Mesothelial cell of epicardium (in vitro differentiated cells): ENCODE data around the gene PTGER2. TPM values are rescaled to one million over a fixed set of nuclear protein-coding genes. Genes with fewer than 3 reads are reported as not detected.

ENCODE experiments used
- DNase-seq, 2 experiments: peaks; one replicate each; pipeline ENCODE4 v3.0.0; 2021; ENCODE audit warnings: low spot score in 2 of 2; ENCODE audit not compliant: unreplicated experiment in 2 of 2
- H3K27ac Mint-ChIP-seq: 2 replicates; pipeline ENCODE4 v1.8.0; 2021; ENCODE audit warnings: mixed read lengths
- H3K27me3 Mint-ChIP-seq: 2 replicates; pipeline ENCODE4 v1.8.0; 2021; ENCODE audit warnings: low read depth, mixed read lengths
- H3K36me3 Mint-ChIP-seq: 2 replicates; pipeline ENCODE4 v1.8.0; 2021; ENCODE audit warnings: mixed read lengths
- H3K4me1 Mint-ChIP-seq: 2 replicates; pipeline ENCODE4 v1.8.0; 2021; ENCODE audit warnings: mixed read lengths
- H3K4me3 Mint-ChIP-seq: 2 replicates; pipeline ENCODE4 v1.8.0; 2021; ENCODE audit warnings: mild to moderate bottlenecking, moderate library complexity, mixed read lengths
- H3K9me3 Mint-ChIP-seq: 2 replicates; pipeline ENCODE4 v1.8.0; 2021; ENCODE audit warnings: mixed read lengths
- total RNA-seq: library from RNA; stranded (reverse); gene quantifications from 3 replicates; pipeline ENCODE4 v1.2.1, GENCODE V29; 2021
- TF ChIP-seq, protein P1 (sequence below): fragments of 200-600 bp; sonication (generic); IDR thresholded peaks from one replicate; pipeline ENCODE4 v1.5.0; 2021; ENCODE audit warnings: antibody characterized with exemption; ENCODE audit not compliant: unreplicated experiment

PTGER2 gene
- total RNA-seq, 1 donor from 2014 or later = 6.6 TPM

GRCh38 chr14:52377940-52378339 lies 63.8 kb downstream of the PTGER2 start:
- Mint-ChIP-seq H3K9me3 (peaks cover 43% of the 10 kb centered on the region), H3K27me3 (peaks cover 5% of the 10 kb centered on the region), H3K4me1 (no peaks in the 10 kb centered on the region), H3K4me3 (no peak overlapping the region), H3K36me3 (no peaks in the 10 kb centered on the region), H3K27ac (no peak overlapping the region)
- TF ChIP-seq, protein P1, sequence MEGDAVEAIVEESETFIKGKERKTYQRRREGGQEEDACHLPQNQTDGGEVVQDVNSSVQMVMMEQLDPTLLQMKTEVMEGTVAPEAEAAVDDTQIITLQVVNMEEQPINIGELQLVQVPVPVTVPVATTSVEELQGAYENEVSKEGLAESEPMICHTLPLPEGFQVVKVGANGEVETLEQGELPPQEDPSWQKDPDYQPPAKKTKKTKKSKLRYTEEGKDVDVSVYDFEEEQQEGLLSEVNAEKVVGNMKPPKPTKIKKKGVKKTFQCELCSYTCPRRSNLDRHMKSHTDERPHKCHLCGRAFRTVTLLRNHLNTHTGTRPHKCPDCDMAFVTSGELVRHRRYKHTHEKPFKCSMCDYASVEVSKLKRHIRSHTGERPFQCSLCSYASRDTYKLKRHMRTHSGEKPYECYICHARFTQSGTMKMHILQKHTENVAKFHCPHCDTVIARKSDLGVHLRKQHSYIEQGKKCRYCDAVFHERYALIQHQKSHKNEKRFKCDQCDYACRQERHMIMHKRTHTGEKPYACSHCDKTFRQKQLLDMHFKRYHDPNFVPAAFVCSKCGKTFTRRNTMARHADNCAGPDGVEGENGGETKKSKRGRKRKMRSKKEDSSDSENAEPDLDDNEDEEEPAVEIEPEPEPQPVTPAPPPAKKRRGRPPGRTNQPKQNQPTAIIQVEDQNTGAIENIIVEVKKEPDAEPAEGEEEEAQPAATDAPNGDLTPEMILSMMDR = no peak
- no peak for DNase-seq

Other genes with a start within 250 kb of the PTGER2 start
- gene NID2, start 245.3 kb upstream of the PTGER2 start, total RNA-seq = 103 to 124 TPM (median 120 TPM) in 3 replicates
- gene PTGDR, start 46.6 kb upstream of the PTGER2 start, total RNA-seq = 0.07 TPM in 1 of 3 replicates, not detected in the others
- gene TXNDC16, start 238.2 kb downstream of the PTGER2 start, total RNA-seq = 11.5 to 12.7 TPM (median 12.6 TPM) in 3 replicates
- gene GPR137C, start 238.5 kb downstream of the PTGER2 start, total RNA-seq = 3.5 to 4.1 TPM (median 3.8 TPM) in 3 replicates